ENCODE results near the gene TRIM34. TPM values are rescaled to one million over a fixed set of nuclear protein-coding genes. Genes with fewer than 3 reads are reported as not detected.

Gene TRIM34
- total and polyA plus RNA-seq, 2 of the 4 experiments (the other 2 are of a cell fraction), result 6.1 to 8.6 TPM

DNA sequence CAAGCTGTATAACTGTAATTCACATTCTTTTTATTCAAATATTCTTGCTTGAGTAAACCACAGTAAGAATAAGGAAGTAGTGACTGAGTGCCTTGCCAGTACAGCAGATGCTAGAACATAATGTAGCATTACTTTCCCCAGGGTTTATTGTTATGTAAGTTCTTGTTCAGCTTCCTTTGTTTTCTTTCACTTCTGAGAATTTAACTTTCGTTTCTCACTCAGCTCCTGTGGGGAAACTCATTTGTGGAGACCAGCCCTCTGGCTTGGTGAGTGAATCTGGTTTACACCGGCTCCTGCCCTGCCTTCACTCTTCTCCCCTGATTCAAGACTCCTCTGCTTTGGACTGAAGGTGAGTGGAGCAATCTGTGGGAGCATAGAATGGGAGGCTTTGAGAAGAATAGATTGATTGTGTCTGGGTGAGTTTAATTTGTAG is 64.8 kb downstream of the TRIM34 start, which contains the start of gene TRIM22:
Gene TRIM22, plus strand, starts transcription at position 240 of the 433 bp plus-strand sequence. CDS start 6,443 bp downstream, outside the sequence.
- DNase-seq (peak; percentile 71), ATAC-seq (ENCODE audit: low read depth) (peak; percentile 42)
- peak within 1 kb of the TSS; percentile 94 for H3K27ac ChIP-seq (ENCODE audit: insufficient read depth, low read length)
- H4K20me1 ChIP-seq (ENCODE audit: insufficient read depth, low read length), result no peaks in the 10 kb centered on the region
- peaks cover 2% of the 10 kb centered on the region for H3K36me3 ChIP-seq (ENCODE audit: control insufficient read depth, insufficient read depth, low read length)
- intact Hi-C loops (cut with micrococcal nuclease), result loop anchor here (10.0 kb wide), 1 partner anchor 325 kb away; no protein-coding TSS in a partner anchor
- H2AK9ac ChIP-seq (replicated peaks; ENCODE audit: low read depth, low read length, poor library complexity), result peak within 1 kb of the TSS; percentile 90
- POLR2A ChIA-PET (ENCODE audit: unreplicated experiment), result interaction anchor here (1.0 to 1.4 kb wide), 2 partner anchors 10 to 65 kb away, joined by 3 to 4 read pairs; partner anchors contain the start of gene TRIM34
- H3K4me1 ChIP-seq (ENCODE audit: control insufficient read depth, insufficient read depth, low read length), result peaks cover 5% of the 10 kb centered on the region
- peak within 1 kb of the TSS; percentile 98 for H3K23ac ChIP-seq (ENCODE audit: low read depth, low read length)
- peak within 1 kb of the TSS; percentile 99 for H3K18ac ChIP-seq (ENCODE audit: low read depth, low read length)
- peak within 1 kb of the TSS; percentile 81 for H2AFZ ChIP-seq (replicated peaks; ENCODE audit: low read length, poor library complexity)
- CTCF ChIA-PET, result interaction anchor here (1.0 kb wide), 1 partner anchor 92 kb away, joined by 3 read pairs; no protein-coding TSS in a partner anchor
- H2BK5ac ChIP-seq (ENCODE audit: low read depth, low read length, poor library complexity, severe bottlenecking), result peak within 1 kb of the TSS; percentile 92
- peak within 1 kb of the TSS; percentile 89 to 99 for H4K8ac ChIP-seq (ENCODE audit: low read depth in 2 of 2, low read length in 2 of 2)
- H2BK120ac ChIP-seq (ENCODE audit: low read depth, low read length), result peak within 1 kb of the TSS; percentile 98
- H3K79me1 ChIP-seq (ENCODE audit: low read depth in 1 of 2, low read length in 2 of 2), result peaks cover 13 to 24% of the 10 kb centered on the region in 2 experiments
- H4K91ac ChIP-seq (ENCODE audit: insufficient read depth, low read depth, low read length), result peak within 1 kb of the TSS; percentile 96
- no TSS peak for BruUV-seq (replicated peaks)
- peak within 1 kb of the TSS; percentile 91 for H3K9ac ChIP-seq (ENCODE audit: low read depth, low read length)
- no peak for TF ChIP-seq SMC3 (IDR thresholded peaks at IDR 0.05; ENCODE audit: low read depth, low read length)
- no peak for TF ChIP-seq BHLHE40 (IDR thresholded peaks at IDR 0.05; ENCODE audit: low read depth, low read length)
- TF ChIP-seq, protein P1, sequence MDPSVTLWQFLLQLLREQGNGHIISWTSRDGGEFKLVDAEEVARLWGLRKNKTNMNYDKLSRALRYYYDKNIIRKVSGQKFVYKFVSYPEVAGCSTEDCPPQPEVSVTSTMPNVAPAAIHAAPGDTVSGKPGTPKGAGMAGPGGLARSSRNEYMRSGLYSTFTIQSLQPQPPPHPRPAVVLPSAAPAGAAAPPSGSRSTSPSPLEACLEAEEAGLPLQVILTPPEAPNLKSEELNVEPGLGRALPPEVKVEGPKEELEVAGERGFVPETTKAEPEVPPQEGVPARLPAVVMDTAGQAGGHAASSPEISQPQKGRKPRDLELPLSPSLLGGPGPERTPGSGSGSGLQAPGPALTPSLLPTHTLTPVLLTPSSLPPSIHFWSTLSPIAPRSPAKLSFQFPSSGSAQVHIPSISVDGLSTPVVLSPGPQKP (IDR thresholded peaks at IDR 0.05; ENCODE audit: borderline replicate concordance, low read depth, low read length), result no peak
- no peak for TF ChIP-seq CHD1 (IDR thresholded peaks at IDR 0.05; ENCODE audit: low read depth, low read length)
- no peak for TF ChIP-seq RAD21 (IDR thresholded peaks at IDR 0.05; ENCODE audit: low read length)
- TF ChIP-seq POLR2A (IDR thresholded peaks at IDR 0.05; ENCODE audit: low read depth, low read length), result no peak; the same call in 1 of the 2 replicates
- no peak for TF ChIP-seq MAFK (IDR thresholded peaks at IDR 0.05; ENCODE audit: low read depth, low read length)
- no peak for TF ChIP-seq FOS (IDR thresholded peaks at IDR 0.05; ENCODE audit: low read depth, low read length)
- TF ChIP-seq NFE2L2 (IDR thresholded peaks at IDR 0.05; ENCODE audit: low read depth, low read length), result no peak
- no peak for TF ChIP-seq RFX5 (IDR thresholded peaks at IDR 0.05; ENCODE audit: low read depth, low read length)
- no peak for TF ChIP-seq CTCF (conservative IDR thresholded peaks at IDR 0.05; ENCODE audit: low read depth, low read length)
- TF ChIP-seq MXI1 (IDR thresholded peaks at IDR 0.05; ENCODE audit: borderline replicate concordance, low read depth, low read length), result no peak
- TF ChIP-seq CEBPB (IDR thresholded peaks at IDR 0.05; ENCODE audit: low read depth, low read length), result no peak
- TF ChIP-seq, protein P2, sequence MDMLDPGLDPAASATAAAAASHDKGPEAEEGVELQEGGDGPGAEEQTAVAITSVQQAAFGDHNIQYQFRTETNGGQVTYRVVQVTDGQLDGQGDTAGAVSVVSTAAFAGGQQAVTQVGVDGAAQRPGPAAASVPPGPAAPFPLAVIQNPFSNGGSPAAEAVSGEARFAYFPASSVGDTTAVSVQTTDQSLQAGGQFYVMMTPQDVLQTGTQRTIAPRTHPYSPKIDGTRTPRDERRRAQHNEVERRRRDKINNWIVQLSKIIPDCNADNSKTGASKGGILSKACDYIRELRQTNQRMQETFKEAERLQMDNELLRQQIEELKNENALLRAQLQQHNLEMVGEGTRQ (IDR thresholded peaks at IDR 0.05; ENCODE audit: low read depth, low read length), result no peak
- TF ChIP-seq MAZ (IDR thresholded peaks at IDR 0.05; ENCODE audit: borderline replicate concordance, low read depth, low read length), result no peak
- TF ChIP-seq RCOR1 (IDR thresholded peaks at IDR 0.05; ENCODE audit: insufficient replicate concordance, low read length), result no peak
- in situ Hi-C loops (cut with MboI; ENCODE audit: low sequenced_read_pairs), result loop anchor here (5.0 to 25.0 kb wide), 2 partner anchors 67 to 673 kb away; no protein-coding TSS in a partner anchor
- dilution Hi-C loops (cut with HindIII; ENCODE audit: low sequenced_read_pairs, unreplicated experiment), result no loop called here
- peak within 1 kb of the TSS; percentile 77; the same call in 1 of the 2 replicates for H2AK5ac ChIP-seq (ENCODE audit: low read depth, low read length)
- H2BK20ac ChIP-seq (ENCODE audit: low read depth, low read length), result peak within 1 kb of the TSS; percentile 95
- H3K4me2 ChIP-seq (ENCODE audit: low read depth, low read length), result peak within 1 kb of the TSS; percentile 98
- H3K4ac ChIP-seq (ENCODE audit: low read depth, low read length), result peak within 1 kb of the TSS; percentile 92
- H3K9me3 ChIP-seq (ENCODE audit: control insufficient read depth, insufficient read depth, low read length), result no peaks in the 10 kb centered on the region
- WGBS, 2 experiments (ENCODE audit: extremely low coverage in 2 of 2, insufficient read length in 1 of 2), result no CpG with 5 or more reads among the region's 2 CpGs
- no peaks in the 10 kb centered on the region for H3K27me3 ChIP-seq (ENCODE audit: control insufficient read depth, insufficient read depth, low read length)
- peak within 1 kb of the TSS; percentile 99 for H4K5ac ChIP-seq (ENCODE audit: low read depth, low read length)
- no peaks in the 10 kb centered on the region; the same call in 1 of the 2 replicates for H3K9me1 ChIP-seq (ENCODE audit: insufficient read depth, low read length)
- peak within 1 kb of the TSS; percentile 20; the same call in 2 of the 3 replicates for H2BK15ac ChIP-seq (ENCODE audit: low read depth, low read length)
- peak within 1 kb of the TSS; percentile 71 for H3K4me3 ChIP-seq (ENCODE audit: insufficient read depth, low read depth, low read length)
- peak within 1 kb of the TSS; percentile 85 for H3K56ac ChIP-seq (ENCODE audit: extremely low read depth, insufficient read depth, low read length)
- H3K14ac ChIP-seq (replicated peaks; ENCODE audit: low read depth, low read length), result peak within 1 kb of the TSS; percentile 94
